ENCODE measurements around the gene CDC27.
"Not testable (repeated sequence)": the region's sequence is repeated elsewhere in the genome, so short reads cannot be mapped to it uniquely, and the experiment has no call there.

CDC27 gene

GRCh38 chr17:47188876-47189731, at the start of gene CDC27:
Gene CDC27, minus strand, starts transcription at chr17:47189295. Its CDS starts 123 bp downstream, at chr17:47189172.
- peak; percentile 97 for DNase-seq (ENCODE audit: low read depth)

- no peak for DNase-seq (ENCODE audit: low read depth)
Measured at GRCh38 chr17:47238321-47239010, 49.4 kb upstream of the CDC27 start.

GRCh38 chr17:47237841-47238240, 48.7 kb upstream of the CDC27 start:
- no peak for DNase-seq (ENCODE audit: low read depth)

GRCh38 chr17:47235923-47236322, 46.8 kb upstream of the CDC27 start:
- no peak for DNase-seq (ENCODE audit: low read depth)

GRCh38 chr17:47235506-47235905, 46.4 kb upstream of the CDC27 start:
- DNase-seq (ENCODE audit: low read depth): no peak

- no peak for DNase-seq (ENCODE audit: low read depth)
Measured at GRCh38 chr17:47232465-47232864, 43.4 kb upstream of the CDC27 start.

GRCh38 chr17:47231866-47232265, 42.8 kb upstream of the CDC27 start:
- DNase-seq (ENCODE audit: low read depth): no peak

- no peak for DNase-seq (ENCODE audit: low read depth)
Measured at GRCh38 chr17:47231334-47231733, 42.2 kb upstream of the CDC27 start.

GRCh38 chr17:47230864-47231263, 41.8 kb upstream of the CDC27 start:
- DNase-seq (ENCODE audit: low read depth): no peak

GRCh38 chr17:47229535-47230443, 40.7 kb upstream of the CDC27 start:
- DNase-seq (ENCODE audit: low read depth): peak; percentile 91

- no peak for DNase-seq (ENCODE audit: low read depth)
Measured at GRCh38 chr17:47227862-47228261, 38.8 kb upstream of the CDC27 start.

- no peak for DNase-seq (ENCODE audit: low read depth)
Measured at GRCh38 chr17:47225911-47226688, 37.0 kb upstream of the CDC27 start.

GRCh38 chr17:47225436-47225858, 36.4 kb upstream of the CDC27 start:
- DNase-seq (ENCODE audit: low read depth): peak; percentile 77

- no peak for DNase-seq (ENCODE audit: low read depth)
Measured at GRCh38 chr17:47224966-47225365, 35.9 kb upstream of the CDC27 start.

GRCh38 chr17:47224077-47224476, 35.0 kb upstream of the CDC27 start:
- DNase-seq (ENCODE audit: low read depth): not testable (repeated sequence)

GRCh38 chr17:47223460-47223859, 34.4 kb upstream of the CDC27 start:
- DNase-seq (ENCODE audit: low read depth): no peak

GRCh38 chr17:47223007-47223406, 33.9 kb upstream of the CDC27 start:
- no peak for DNase-seq (ENCODE audit: low read depth)

- no peak for DNase-seq (ENCODE audit: low read depth)
Measured at GRCh38 chr17:47222047-47222446, 33.0 kb upstream of the CDC27 start.

GRCh38 chr17:47221154-47221553, 32.1 kb upstream of the CDC27 start:
- no peak for DNase-seq (ENCODE audit: low read depth)

- no peak for DNase-seq (ENCODE audit: low read depth)
Measured at GRCh38 chr17:47220531-47220999, 31.5 kb upstream of the CDC27 start.

All from fibroblast of the conjunctiva (primary cell).